HG02973 (cell line): ENCODE measurements around the gene LRRC3C.
"Not testable (repeated sequence)": the region's sequence is repeated elsewhere in the genome, so short reads cannot be mapped to it uniquely, and the experiment has no call there.

Experiments used
- ATAC-seq: cut with Tn5 transposase; IDR thresholded peaks from one replicate; pipeline ENCODE4 v1.9.1; 2021; ENCODE audit warnings: moderate library complexity; ENCODE audit not compliant: unreplicated experiment

Gene LRRC3C

GRCh38 chr17:39946551-39947330 lies 19.2 kb downstream of the LRRC3C start:
- ATAC-seq: no peak

DNA sequence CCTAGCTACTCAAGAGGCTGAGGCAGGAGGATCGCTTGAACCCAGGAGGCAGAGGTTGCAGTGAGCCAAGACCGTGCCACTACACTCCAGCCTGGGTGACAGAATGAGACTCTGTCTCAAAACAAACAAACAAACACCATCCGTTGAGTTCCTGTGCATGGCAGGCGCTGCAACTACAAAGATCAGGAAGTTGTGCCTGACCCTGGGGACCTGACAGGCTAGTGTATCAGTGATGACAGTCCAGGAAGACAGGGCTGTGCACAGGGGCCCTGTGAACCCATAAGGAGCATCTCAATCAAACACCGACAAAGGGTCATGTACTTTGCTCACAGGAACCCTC lies 20.9 kb downstream of the LRRC3C start:
- ATAC-seq: not testable (repeated sequence)

GRCh38 chr17:39949028-39949427 lies 21.5 kb downstream of the LRRC3C start:
- no peak for ATAC-seq

- ATAC-seq: no peak
Measured at GRCh38 chr17:39950871-39951348, 23.4 kb downstream of the LRRC3C start.

DNA sequence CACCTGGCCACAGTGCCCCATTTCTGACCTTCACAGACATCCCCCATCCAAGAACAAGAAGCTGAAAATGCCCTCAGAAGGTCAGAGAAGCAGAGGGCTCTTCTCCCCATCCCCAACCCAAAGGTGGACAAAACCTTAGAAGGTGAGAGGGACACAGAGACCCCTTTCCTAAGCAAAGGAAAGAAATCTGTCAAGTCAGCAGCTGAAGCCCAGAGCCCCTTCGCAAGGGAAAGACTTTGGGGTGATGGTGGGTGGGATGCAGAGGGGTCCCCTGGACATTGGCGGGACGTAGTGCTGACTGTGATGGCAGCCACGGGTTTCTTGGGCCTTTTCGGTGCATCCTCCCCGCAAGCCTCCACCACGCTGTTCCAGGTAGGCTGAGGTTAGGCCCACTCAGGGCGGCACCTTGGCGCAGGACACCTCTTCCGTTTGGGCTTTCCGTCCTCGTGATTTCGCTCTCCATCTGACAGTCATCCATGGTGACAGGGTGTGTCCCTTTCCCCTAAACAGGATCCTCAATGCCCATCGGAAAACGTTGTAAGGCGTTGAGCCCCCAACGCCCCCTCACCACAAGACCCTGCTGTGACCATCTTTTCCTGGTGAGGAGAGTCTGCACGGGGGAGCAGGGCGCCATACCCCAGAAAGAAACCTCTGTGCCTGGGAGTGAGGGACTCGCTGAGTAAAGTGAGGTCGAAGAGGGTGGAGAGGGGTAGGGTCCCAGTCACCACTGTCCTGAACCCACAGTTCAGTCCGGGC lies 24.6 kb downstream of the LRRC3C start:
- peak; percentile 22 for ATAC-seq

DNA sequence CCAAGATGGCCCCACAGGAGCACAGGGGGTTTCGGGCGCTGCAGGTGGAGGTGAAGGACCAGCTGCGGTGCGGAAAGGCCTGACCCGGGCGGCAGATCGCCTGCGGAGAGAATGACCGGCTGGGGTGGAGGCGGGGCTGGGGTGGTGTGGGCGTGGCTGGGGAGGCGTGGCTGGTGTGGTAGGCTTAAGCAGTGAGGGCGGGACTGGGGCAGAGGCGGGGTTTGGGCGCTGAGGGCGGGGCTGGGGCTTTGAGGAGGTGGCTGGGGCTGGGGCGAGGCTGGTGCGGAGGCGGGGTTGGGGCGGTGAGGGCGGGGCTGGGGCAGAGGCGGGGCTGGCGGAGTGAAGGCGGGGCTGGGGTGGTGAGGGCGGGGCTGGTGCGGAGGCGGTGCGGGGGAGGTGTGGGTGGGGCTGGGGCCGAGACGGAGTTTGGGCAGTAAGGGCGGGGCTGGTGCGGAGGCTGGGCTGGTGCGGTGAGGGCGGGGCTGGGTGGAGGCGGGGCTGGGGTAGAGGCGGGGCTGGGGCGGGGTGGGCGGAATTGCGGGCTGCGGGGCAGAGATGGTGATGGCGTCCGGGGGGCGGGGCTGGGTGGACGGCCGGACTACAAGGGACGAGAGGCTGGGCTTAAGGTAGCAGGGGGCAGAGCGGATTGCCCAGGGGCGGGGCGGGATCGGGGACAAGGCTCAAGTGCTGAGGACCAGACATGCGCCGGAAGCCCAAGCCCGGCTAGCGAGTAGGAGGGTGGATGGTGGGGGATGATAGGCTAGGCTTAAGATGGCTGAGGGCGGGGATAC lies 25.3 kb downstream of the LRRC3C start:
- ATAC-seq: peak; percentile 54

DNA sequence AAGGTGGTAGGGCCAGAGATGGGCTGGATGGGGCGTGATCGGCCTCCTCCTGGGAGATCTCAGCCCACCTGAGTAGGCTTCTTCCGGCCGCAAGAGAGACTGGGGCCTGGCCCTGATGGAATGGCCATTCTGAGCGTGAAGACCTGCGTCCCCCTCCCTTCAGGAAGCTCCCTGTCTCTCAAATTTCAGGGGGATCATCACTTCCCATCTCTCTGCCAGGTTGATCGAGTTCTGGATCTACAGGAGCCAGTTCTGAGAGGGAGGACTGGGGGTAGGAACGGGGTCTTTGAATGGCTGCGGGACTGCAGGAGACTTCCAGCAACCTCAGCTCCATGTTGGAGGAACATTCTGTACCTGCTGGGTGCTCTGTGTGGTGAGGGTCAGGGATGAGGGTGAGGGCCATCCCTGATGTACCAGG lies 25.9 kb downstream of the LRRC3C start:
- no peak for ATAC-seq

DNA sequence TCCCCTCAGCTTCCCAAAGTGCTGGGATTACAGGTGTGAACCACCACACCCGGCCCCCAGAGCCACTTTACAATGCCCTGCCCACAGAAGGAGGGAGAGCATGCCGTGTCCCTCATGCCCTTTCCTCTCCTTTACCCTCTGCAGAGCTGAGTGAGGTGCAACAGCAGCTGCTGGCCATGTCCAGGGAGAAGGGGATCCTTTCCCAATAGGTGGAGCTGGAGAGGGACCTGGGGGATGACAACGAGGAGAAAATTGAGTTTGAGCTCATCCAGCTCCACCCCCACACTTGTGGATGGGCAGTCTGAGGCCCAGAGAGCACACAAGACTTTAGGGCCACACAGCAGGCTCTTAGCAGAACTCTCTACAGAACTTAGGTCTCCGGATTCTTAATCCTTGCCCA lies 27.3 kb downstream of the LRRC3C start:
- no peak for ATAC-seq

- no peak for ATAC-seq
Measured at GRCh38 chr17:39955726-39956225, 28.2 kb downstream of the LRRC3C start.

DNA sequence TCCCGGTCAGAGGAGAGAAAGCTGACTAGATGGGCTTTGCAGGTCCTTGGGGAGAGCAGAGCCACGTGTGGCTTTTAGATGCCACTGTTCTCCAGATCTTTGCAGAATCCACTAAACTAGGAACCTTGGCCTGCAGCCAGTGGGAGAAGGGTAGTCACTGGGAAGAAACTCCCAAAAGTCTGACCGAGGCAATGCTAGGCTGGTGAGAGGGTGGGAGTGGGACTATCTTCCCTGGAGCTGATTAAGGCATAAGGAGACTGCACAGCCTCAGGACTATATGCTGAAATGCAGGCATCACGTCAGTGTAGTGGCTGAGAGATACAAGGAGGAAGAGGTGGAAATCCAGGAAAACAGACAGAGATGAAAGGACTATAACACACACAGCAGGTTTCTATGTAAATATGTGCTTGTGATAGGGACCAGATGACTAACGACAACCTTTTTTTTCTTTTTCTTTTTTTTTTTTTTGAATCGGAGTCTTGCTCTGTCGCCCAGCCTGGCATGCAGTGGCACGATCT lies 33.1 kb downstream of the LRRC3C start:
- ATAC-seq: no peak

DNA sequence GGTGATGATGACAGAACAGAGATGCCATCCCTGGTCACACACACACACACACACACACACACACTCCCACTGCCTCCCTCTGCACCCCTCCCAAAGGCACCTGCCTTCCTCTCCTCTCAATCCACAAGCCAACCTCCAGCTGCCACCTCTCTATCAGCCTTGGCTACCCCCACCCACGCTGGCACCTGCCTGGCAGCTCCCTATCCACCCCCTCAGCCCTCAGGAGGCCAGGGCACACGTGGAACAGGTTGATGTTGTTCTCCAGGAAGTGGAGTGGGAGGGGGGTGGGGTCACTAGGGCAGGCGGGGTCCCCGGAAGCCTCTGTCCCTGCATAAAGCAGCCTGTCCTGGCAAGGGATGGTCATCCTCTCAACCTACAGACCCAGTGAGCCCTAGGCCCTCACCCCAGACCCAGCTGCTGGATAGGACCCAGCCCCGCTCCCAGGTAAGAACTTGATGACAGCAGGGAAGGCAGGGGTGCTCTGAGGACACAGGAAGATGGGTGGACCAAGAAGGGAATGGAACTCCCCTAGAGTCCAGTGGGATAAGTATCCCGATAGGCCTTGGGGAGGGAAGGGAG lies 35.2 kb downstream of the LRRC3C start, which contains the start of gene GSDMA:
TSS of gene GSDMA (plus strand) at position 363 of the 579 bp plus-strand sequence. CDS start 2,684 bp downstream, outside the sequence.
- no peak for ATAC-seq

GRCh38 chr17:39963829-39964228 lies 36.3 kb downstream of the LRRC3C start:
- no peak for ATAC-seq

GRCh38 chr17:39965017-39965699 lies 37.6 kb downstream of the LRRC3C start:
- no peak for ATAC-seq

GRCh38 chr17:39966771-39967170 lies 39.2 kb downstream of the LRRC3C start:
- no peak for ATAC-seq

DNA sequence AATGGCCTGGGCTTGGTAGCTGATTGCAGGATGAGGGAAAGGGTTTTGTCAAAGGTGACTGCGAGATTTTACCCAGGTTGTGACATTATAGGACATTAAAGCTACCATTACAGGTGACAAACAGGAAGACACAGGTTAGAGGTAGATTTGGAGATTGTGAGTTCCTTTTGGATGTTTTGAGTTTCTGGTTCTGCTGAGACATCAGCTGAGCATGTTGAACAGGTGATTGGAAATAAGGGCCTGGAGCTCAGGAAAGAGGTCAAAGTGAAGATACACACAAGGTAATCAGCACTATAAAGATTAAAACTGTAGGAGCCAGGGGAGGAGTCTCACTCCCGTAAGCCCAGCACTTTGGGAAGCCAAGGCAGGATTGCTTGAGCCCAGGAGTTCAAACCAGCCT lies 41.2 kb downstream of the LRRC3C start:
- ATAC-seq: no peak

DNA sequence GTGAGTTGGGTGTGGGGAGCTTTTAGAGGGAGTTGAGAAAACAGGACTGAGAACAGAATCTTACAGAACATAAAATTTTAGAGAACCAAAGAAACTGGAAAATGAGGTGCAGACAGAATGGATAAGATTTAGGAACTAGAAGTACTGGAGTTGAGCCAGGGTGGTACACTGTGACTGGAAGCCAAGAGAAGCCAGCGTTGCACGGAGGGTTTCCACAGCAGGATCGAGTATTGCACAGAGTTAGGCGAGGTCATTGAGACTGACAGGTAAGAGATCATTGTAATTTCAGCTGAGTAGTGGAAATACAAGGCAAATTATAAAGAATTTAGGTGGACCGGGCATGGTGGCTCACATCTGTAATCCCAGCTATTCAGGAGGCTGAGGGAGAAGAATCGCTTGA lies 41.8 kb downstream of the LRRC3C start:
- no peak for ATAC-seq

- no peak for ATAC-seq
Measured at GRCh38 chr17:39970157-39970692, 42.7 kb downstream of the LRRC3C start.

- ATAC-seq: no peak
Measured at GRCh38 chr17:39971076-39971603, 43.6 kb downstream of the LRRC3C start.

DNA sequence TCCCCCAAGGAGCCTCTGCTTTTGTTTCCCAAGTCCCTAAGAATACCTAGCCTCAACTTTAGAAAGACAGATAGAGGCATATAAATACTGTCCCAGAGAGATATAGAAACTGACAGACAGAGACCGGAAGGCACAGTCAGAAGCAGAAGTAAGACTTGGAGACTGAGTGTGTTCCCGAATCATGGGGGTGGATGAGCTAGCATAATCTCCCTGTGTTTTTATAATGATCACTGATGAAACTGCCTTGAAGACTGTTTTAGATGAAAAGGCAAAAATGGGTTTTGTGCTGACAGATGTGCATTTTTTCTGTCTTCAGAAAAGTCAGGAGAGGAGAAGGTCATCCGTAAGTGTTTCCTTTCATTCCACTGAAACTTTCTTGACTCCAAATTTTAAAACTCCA lies 44.7 kb downstream of the LRRC3C start:
- ATAC-seq: no peak
